ENCODE data around the gene PLXNA2.

PLXNA2 gene

GRCh38 chr1:208248307-208248801 lies 4.2 kb upstream of the PLXNA2 start:
- no peak for DNase-seq
- no peak for TF ChIP-seq CTCF (IDR thresholded peaks at IDR 0.05; ENCODE audit: low read depth, low read length)
- Histone ChIP-seq H3K27me3 (no peaks in the 10 kb centered on the region), H3K4me3 (ENCODE audit: low read depth, low read length) (no peak overlapping the region), H3K9me3 (no peaks in the 10 kb centered on the region), H3K36me3 (no peaks in the 10 kb centered on the region), H3K4me1 (peaks cover 22% of the 10 kb centered on the region)

GRCh38 chr1:208247696-208248095 lies 3.5 kb upstream of the PLXNA2 start:
- no peak for DNase-seq
- Histone ChIP-seq H3K4me3 (ENCODE audit: low read depth, low read length) (no peak overlapping the region), H3K27me3 (no peaks in the 10 kb centered on the region), H3K36me3 (no peaks in the 10 kb centered on the region), H3K9me3 (no peaks in the 10 kb centered on the region), H3K4me1 (peaks cover 22% of the 10 kb centered on the region)
- no peak for TF ChIP-seq CTCF (IDR thresholded peaks at IDR 0.05; ENCODE audit: low read depth, low read length)

GRCh38 chr1:208245185-208245705 lies 1.1 kb upstream of the PLXNA2 start:
- peak; percentile 95 for DNase-seq
- Histone ChIP-seq H3K36me3 (no peaks in the 10 kb centered on the region), H3K27me3 (no peaks in the 10 kb centered on the region), H3K4me1 (peaks cover 18% of the 10 kb centered on the region), H3K4me3 (ENCODE audit: low read depth, low read length) (peak overlapping the region; percentile 84), H3K9me3 (no peaks in the 10 kb centered on the region)
- TF ChIP-seq CTCF (IDR thresholded peaks at IDR 0.05; ENCODE audit: low read depth, low read length): peak; percentile 85

GRCh38 chr1:208243527-208243966 lies 637 bp downstream of the PLXNA2 start:
- no peak for DNase-seq

GRCh38 chr1:208242941-208243526 lies 1.1 kb downstream of the PLXNA2 start:
- peak; percentile 49 for DNase-seq
- peak overlapping the region; percentile 84 for H3K4me3 ChIP-seq (ENCODE audit: low read depth, low read length)
- peaks cover 34% of the 10 kb centered on the region for H3K4me1 ChIP-seq
- no peak; the same call in 1 of the 2 replicates for TF ChIP-seq CTCF (IDR thresholded peaks at IDR 0.05; ENCODE audit: low read depth, low read length)
- no peaks in the 10 kb centered on the region for H3K27me3 ChIP-seq
- no peaks in the 10 kb centered on the region for H3K36me3 ChIP-seq
- no peaks in the 10 kb centered on the region for H3K9me3 ChIP-seq

More at GRCh38 chr1:208243527-208243966, 637 bp downstream of the PLXNA2 start:
- H3K27me3 ChIP-seq: no peaks in the 10 kb centered on the region
- H3K36me3 ChIP-seq: no peaks in the 10 kb centered on the region
- peak overlapping the region; percentile 84 for H3K4me3 ChIP-seq (ENCODE audit: low read depth, low read length)
- H3K4me1 ChIP-seq: peaks cover 30% of the 10 kb centered on the region
- no peak for TF ChIP-seq CTCF (IDR thresholded peaks at IDR 0.05; ENCODE audit: low read depth, low read length)
- H3K9me3 ChIP-seq: no peaks in the 10 kb centered on the region

GRCh38 chr1:208242146-208242545 lies 2.0 kb downstream of the PLXNA2 start:
- no peaks in the 10 kb centered on the region for H3K36me3 ChIP-seq
- no peak for TF ChIP-seq CTCF (IDR thresholded peaks at IDR 0.05; ENCODE audit: low read depth, low read length)
- peak overlapping the region; percentile 84 for H3K4me3 ChIP-seq (ENCODE audit: low read depth, low read length)
- H3K9me3 ChIP-seq: no peaks in the 10 kb centered on the region
- DNase-seq: no peak
- no peaks in the 10 kb centered on the region for H3K27me3 ChIP-seq
- H3K4me1 ChIP-seq: peaks cover 34% of the 10 kb centered on the region

Measured in BE2C (cell line).